DOHH2 (cell line): ENCODE data around the gene B4GAT1.

Source experiments
- H3F3A ChIP-seq: fragments of 200-600 bp; sonication (generic), shearing (Covaris generic); 2 replicates; pipeline ENCODE4 v1.6.0; 2016; ENCODE audit warnings: antibody characterized with exemption, mild to moderate bottlenecking; ENCODE audit not compliant: control insufficient read depth, insufficient read depth
- H3K27ac ChIP-seq: fragments of 200-600 bp; sonication (generic); 2 replicates; pipeline ENCODE4 v1.5.1; 2014; ENCODE audit warnings: low read depth, mild to moderate bottlenecking, low read length, moderate library complexity
- H3K27me3 ChIP-seq: fragments of 200-600 bp; sonication (generic); 2 replicates; pipeline ENCODE4 v1.6.1; 2014; ENCODE audit warnings: mild to moderate bottlenecking, low read length, mixed read lengths; ENCODE audit not compliant: control insufficient read depth
- H3K36me3 ChIP-seq: fragments of 200-600 bp; sonication (generic); 2 replicates; pipeline ENCODE4 v1.6.1; 2014; ENCODE audit warnings: mild to moderate bottlenecking, low read length, moderate library complexity, mixed read lengths; ENCODE audit not compliant: control insufficient read depth
- H3K4me1 ChIP-seq: fragments of 200-600 bp; sonication (generic); 2 replicates; pipeline ENCODE4 v1.6.1; 2014; ENCODE audit warnings: mild to moderate bottlenecking, low read length, mixed read lengths; ENCODE audit not compliant: control insufficient read depth
- H3K4me2 ChIP-seq: fragments of 200-600 bp; sonication (generic); 2 replicates; pipeline ENCODE4 v1.6.0; 2014; ENCODE audit warnings: mild to moderate bottlenecking, low read length, moderate library complexity
- H3K4me3 ChIP-seq: fragments of 200-600 bp; sonication (generic); 2 replicates; pipeline ENCODE4 v1.5.1; 2014; ENCODE audit warnings: mild to moderate bottlenecking, low read length, mixed read lengths
- H3K79me2 ChIP-seq: fragments of 200-600 bp; sonication (generic); 2 replicates; pipeline ENCODE4 v1.6.1; 2014; ENCODE audit warnings: mild to moderate bottlenecking, low read length, mixed read lengths; ENCODE audit not compliant: control insufficient read depth
- H3K9me2 ChIP-seq: fragments of 200-600 bp; sonication (generic); replicated peaks from 2 replicates; pipeline ENCODE4 v1.6.1; 2014; ENCODE audit warnings: mild to moderate bottlenecking, low read length, mixed read lengths; ENCODE audit not compliant: control insufficient read depth
- H3K9me3 ChIP-seq: fragments of 200-600 bp; sonication (generic); 2 replicates; pipeline ENCODE4 v1.6.1; 2014; ENCODE audit warnings: antibody characterized with exemption, low read length, mixed read lengths; ENCODE audit not compliant: control insufficient read depth, insufficient read depth
- H4K20me1 ChIP-seq: fragments of 200-600 bp; sonication (generic); 2 replicates; pipeline ENCODE4 v1.6.0; 2014; ENCODE audit warnings: low read depth, mild to moderate bottlenecking, antibody characterized with exemption, low read length, moderate library complexity; ENCODE audit not compliant: control insufficient read depth, insufficient read depth
- EZH2phosphoT487 ChIP-seq: fragments of 200-600 bp; sonication (generic); IDR thresholded peaks from 2 replicates; pipeline ENCODE4 v1.6.1; 2017; ENCODE audit warnings: borderline replicate concordance, mild to moderate bottlenecking, antibody characterized with exemption, low read length, moderate library complexity, mixed read lengths
- TF ChIP-seq, protein P1 (sequence below): fragments of 200-600 bp; sonication (generic); IDR thresholded peaks from one replicate; pipeline ENCODE4 v1.5.1; 2014; ENCODE audit warnings: antibody characterized with exemption, mild to moderate bottlenecking, low read depth, low read length; ENCODE audit not compliant: poor library complexity, severe bottlenecking

The B4GAT1 gene

DNA sequence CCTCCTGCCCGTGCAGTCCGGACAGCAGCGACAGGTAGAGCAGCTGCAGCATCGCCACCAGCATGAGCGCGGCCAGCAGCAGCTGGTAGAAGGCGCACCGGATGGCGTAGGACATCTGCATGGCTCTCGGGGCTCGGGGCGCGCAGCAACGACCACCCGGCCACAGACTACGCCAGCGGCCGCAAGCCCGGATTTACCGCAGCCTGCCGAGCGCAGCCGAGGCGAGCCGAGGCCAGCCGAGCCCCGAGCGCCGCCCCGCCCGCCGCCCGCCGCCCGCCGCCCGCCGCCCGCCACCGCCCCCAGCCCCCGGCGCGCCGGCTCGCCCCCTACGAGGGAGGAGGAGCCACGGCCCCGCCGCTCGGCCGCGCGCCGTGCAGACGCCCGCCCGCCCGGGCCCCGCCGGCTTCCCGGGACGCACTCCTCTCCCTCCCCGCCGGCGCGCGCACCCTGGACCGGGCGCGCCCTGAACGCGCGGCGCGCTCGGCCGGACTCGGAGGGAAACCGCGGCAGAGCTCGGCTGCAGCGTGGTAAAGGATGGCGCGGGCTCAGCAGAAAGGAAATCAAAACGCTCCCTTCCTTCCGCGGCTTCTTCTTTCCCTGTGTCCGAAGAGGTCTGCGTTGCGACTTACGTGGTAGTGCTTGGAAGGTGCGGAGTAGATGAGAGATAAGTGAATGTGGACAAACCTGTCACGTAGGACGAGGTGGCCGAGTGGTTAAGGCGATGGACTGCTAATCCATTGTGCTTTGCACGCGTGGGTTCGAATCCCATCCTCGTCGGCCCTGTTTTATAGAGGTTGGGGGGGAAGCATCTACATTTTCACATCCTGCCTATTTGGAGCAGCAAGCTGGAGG lies at the start of gene B4GAT1:
TSS of gene B4GAT1 (minus strand) at position 205 of the 852 bp plus-strand sequence. CDS start at position 121, 84 bp downstream.
- TF ChIP-seq, protein P1, sequence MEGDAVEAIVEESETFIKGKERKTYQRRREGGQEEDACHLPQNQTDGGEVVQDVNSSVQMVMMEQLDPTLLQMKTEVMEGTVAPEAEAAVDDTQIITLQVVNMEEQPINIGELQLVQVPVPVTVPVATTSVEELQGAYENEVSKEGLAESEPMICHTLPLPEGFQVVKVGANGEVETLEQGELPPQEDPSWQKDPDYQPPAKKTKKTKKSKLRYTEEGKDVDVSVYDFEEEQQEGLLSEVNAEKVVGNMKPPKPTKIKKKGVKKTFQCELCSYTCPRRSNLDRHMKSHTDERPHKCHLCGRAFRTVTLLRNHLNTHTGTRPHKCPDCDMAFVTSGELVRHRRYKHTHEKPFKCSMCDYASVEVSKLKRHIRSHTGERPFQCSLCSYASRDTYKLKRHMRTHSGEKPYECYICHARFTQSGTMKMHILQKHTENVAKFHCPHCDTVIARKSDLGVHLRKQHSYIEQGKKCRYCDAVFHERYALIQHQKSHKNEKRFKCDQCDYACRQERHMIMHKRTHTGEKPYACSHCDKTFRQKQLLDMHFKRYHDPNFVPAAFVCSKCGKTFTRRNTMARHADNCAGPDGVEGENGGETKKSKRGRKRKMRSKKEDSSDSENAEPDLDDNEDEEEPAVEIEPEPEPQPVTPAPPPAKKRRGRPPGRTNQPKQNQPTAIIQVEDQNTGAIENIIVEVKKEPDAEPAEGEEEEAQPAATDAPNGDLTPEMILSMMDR = no peak
- no peak for TF ChIP-seq EZH2phosphoT487
- no peaks in the 10 kb centered on the region for H3K9me3 ChIP-seq
- peaks cover 35% of the 10 kb centered on the region for H3K79me2 ChIP-seq
- peak within 1 kb of the TSS; percentile 50 for H3K27ac ChIP-seq
- peak within 1 kb of the TSS; percentile 95 for H3K4me3 ChIP-seq
- H3K4me1 ChIP-seq = peaks cover 40% of the 10 kb centered on the region
- H3K4me2 ChIP-seq = peak within 1 kb of the TSS; percentile 90
- H3F3A ChIP-seq = peaks cover 17% of the 10 kb centered on the region
- H4K20me1 ChIP-seq = peaks cover 4% of the 10 kb centered on the region; the same call in 1 of the 2 replicates
- no peaks in the 10 kb centered on the region for H3K9me2 ChIP-seq
- no peaks in the 10 kb centered on the region; the same call in none of the 2 replicates for H3K36me3 ChIP-seq
- no peaks in the 10 kb centered on the region for H3K27me3 ChIP-seq

- TF ChIP-seq, protein P1 = no peak
- TF ChIP-seq EZH2phosphoT487 = no peak
Measured at GRCh38 chr11:66393954-66394353, 46.5 kb upstream of the B4GAT1 start.

GRCh38 chr11:66391322-66391721 lies 43.9 kb upstream of the B4GAT1 start:
- Histone ChIP-seq H3K27ac (peak overlapping the region; percentile 73), H3K4me1 (peaks cover 50% of the 10 kb centered on the region), H3F3A (peaks cover 13% of the 10 kb centered on the region), H3K9me3 (no peaks in the 10 kb centered on the region), H3K27me3 (no peaks in the 10 kb centered on the region), H3K79me2 (no peaks in the 10 kb centered on the region), H3K36me3 (no peaks in the 10 kb centered on the region), H3K4me2 (peak overlapping the region; percentile 53), H3K4me3 (peak overlapping the region; percentile 54), H4K20me1 (no peaks in the 10 kb centered on the region), H3K9me2 (no peaks in the 10 kb centered on the region)
- TF ChIP-seq, protein P1 = no peak
- no peak for TF ChIP-seq EZH2phosphoT487

More at GRCh38 chr11:66393954-66394353, 46.5 kb upstream of the B4GAT1 start:
- Histone ChIP-seq H3K27ac (no peak overlapping the region), H3K4me3 (no peak overlapping the region), H3K36me3 (no peaks in the 10 kb centered on the region), H3K9me3 (no peaks in the 10 kb centered on the region), H3K9me2 (no peaks in the 10 kb centered on the region), H3K4me2 (no peak overlapping the region), H3K4me1 (peaks cover 41% of the 10 kb centered on the region), H4K20me1 (no peaks in the 10 kb centered on the region), H3F3A (peaks cover 9% of the 10 kb centered on the region), H3K79me2 (no peaks in the 10 kb centered on the region), H3K27me3 (no peaks in the 10 kb centered on the region)
